Astrocyte of the cerebellum (primary cell): Measurements from ENCODE around the gene EIF4E1B.

Experiments used
- DNase-seq: peaks from one replicate; pipeline ENCODE4 v3.0.0-alpha.2; 2011; ENCODE audit warnings: low read depth
- H3K4me3 ChIP-seq: 2 replicates; pipeline ENCODE4 v1.5.1; 2011; ENCODE audit warnings: mild to moderate bottlenecking, low read depth, low read length, moderate library complexity
- in situ Hi-C: cut with HindIII; loops from 2 replicates; pipeline ENCODE4 v1.10.0; 2017; ENCODE audit warnings: low sequenced_read_pairs
- TF ChIP-seq, protein P1 (sequence below): IDR thresholded peaks from 2 replicates; pipeline ENCODE4 v1.5.1; 2012; ENCODE audit warnings: low read length, low read depth, moderate library complexity, mild to moderate bottlenecking; ENCODE audit errors: missing control alignments

The EIF4E1B gene

DNA sequence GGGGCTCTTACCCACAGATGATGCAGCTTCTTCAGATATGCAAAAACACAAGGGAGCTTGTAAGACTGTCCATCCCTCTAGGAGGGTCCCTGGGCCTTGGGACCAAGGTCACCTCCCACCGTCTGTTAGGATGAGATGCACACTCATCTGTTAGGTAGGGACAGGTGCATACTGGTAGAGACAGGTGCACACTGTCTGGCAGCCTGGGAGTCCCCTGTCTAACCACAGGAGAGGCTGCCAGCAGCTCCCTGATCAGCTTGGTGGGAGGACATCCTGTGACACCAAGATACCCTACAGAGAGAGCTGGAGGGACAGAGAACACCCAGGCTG, 30.0 kb downstream of the EIF4E1B start:
- in situ Hi-C loops: no loop called here
- TF ChIP-seq, protein P1, sequence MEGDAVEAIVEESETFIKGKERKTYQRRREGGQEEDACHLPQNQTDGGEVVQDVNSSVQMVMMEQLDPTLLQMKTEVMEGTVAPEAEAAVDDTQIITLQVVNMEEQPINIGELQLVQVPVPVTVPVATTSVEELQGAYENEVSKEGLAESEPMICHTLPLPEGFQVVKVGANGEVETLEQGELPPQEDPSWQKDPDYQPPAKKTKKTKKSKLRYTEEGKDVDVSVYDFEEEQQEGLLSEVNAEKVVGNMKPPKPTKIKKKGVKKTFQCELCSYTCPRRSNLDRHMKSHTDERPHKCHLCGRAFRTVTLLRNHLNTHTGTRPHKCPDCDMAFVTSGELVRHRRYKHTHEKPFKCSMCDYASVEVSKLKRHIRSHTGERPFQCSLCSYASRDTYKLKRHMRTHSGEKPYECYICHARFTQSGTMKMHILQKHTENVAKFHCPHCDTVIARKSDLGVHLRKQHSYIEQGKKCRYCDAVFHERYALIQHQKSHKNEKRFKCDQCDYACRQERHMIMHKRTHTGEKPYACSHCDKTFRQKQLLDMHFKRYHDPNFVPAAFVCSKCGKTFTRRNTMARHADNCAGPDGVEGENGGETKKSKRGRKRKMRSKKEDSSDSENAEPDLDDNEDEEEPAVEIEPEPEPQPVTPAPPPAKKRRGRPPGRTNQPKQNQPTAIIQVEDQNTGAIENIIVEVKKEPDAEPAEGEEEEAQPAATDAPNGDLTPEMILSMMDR: no peak

DNA sequence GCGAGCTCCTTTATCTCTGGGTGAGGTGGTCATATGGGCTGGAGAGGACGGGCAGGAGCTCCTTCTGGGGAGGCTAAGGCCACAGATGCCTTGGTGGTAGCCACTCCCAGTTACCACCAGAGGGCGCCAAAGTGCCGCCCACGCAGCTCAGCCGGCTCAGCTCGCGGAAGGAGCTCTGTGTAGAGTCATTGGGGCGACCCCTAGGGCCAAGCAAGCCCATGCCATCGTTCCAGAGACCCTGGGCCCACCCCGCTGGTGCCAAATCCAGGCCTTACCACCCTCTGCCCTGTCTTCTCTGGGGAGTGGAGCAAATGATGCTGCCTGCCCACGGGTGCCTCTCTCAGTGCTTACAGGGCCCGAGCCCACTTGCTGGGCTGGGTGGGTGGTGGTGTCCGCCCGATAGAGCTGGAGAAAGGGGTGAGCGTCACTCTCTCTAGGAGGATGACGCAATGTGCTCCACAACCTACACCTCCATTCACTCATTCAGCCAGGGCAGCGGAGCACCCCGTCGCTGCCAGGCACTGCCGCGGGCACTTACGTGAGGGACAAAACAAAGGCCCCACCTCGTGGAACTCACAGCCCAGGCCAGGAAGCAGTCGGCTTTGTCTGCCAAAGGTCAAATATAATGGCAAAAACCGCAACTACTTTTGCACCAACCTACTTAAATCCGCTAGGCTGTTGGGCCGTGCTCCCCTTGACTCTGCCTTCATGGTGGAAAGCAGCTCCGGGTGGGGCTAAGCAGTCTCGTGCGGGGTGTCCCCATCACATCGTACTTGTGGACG, 30.6 kb downstream of the EIF4E1B start:
- in situ Hi-C loops: no loop called here
- peak; percentile 42 for DNase-seq
- TF ChIP-seq, protein P1: peak; percentile 96
- no peak overlapping the region for H3K4me3 ChIP-seq

More for the DNA sequence above, 30.0 kb downstream of the EIF4E1B start:
- no peak overlapping the region for H3K4me3 ChIP-seq
- DNase-seq: no peak

DNA sequence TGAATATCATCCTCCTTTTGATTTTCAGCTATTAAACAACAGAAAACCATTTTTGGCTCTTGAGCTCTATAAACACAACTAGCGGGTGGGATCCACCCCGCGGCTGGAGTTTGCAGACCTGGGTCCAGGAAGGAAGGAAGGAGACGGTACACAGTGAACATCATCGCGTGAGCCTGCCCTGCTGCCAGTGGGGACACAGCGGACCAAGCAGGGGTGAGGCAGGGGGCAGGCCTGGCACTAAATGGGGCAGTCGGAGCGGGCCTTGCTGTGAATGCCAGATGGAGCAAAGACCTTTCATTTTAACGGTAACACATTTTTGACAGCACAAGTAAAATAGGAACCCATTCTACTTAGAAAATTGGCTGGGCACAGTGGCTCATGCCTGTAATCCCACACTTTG, 31.2 kb downstream of the EIF4E1B start:
- no peak overlapping the region for H3K4me3 ChIP-seq
- TF ChIP-seq, protein P1: no peak
- no peak for DNase-seq
- in situ Hi-C loops: no loop called here

DNA sequence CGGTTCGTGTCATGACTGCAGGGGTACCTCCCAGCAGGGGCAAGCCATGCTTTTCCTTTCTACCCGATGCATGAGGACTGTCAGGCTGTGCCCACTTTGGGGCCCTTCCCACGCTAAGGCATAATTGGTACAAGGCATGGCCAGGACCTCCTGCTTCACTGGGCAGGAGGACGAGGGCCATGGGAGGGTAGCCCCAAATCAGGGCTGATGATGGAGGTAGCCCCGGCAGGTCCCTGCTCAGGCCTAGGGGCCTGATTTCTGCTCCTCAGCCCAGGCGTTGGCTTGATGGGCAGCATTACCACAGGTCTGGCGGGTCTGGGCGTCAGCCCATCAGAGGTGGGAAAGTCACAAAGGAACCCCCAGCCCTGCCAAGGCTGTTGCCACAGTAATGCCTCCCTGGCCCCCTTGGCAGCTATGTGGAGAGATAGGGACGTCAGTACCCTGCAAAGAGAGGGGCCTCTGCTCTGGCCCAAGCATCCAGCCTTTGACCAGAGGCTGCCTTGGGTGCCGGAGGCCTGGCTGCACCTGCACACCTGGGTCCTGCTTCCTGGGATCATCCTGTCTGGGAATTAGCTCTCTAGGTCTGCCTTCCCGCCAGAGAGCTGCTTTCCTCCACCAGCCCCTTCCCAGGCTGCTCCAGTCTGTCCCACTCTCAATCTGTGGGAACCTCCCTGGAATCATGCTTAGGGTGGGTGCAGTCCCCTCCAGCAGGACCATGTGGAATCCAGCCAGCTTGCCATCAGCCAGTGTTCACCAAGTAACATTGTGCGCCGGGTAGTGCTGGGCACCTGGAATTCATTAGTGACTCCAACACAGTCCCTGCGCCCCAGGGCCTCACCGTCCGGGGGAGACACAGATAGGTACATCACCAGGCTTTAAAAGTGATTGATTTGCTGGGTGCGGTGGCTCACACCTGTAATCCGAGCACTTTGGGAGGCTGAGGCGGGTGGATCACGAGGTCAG, 32.2 kb downstream of the EIF4E1B start:
- TF ChIP-seq, protein P1: no peak
- in situ Hi-C loops: no loop called here
- no peak overlapping the region for H3K4me3 ChIP-seq
- no peak for DNase-seq

DNA sequence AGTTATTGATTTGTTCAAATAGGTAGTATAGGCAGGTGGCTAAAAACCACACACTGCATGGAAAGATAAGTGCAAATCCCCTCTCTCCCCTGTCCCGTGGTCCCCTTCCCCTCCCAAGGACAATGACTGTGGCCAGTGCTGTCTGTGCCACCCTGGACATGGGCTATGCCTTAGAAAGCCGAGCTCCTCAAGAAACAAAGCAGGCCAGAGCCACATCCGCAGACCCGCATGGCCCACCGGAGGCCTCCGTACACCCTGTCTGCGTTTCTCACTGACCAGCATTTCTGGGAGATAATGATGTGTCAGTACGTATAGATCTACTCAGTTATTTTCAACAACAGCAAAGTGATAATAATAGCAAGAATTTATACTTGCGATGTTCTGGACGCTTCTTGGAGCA, 33.1 kb downstream of the EIF4E1B start:
- in situ Hi-C loops: no loop called here
- no peak overlapping the region for H3K4me3 ChIP-seq
- DNase-seq: no peak
- TF ChIP-seq, protein P1: no peak

DNA sequence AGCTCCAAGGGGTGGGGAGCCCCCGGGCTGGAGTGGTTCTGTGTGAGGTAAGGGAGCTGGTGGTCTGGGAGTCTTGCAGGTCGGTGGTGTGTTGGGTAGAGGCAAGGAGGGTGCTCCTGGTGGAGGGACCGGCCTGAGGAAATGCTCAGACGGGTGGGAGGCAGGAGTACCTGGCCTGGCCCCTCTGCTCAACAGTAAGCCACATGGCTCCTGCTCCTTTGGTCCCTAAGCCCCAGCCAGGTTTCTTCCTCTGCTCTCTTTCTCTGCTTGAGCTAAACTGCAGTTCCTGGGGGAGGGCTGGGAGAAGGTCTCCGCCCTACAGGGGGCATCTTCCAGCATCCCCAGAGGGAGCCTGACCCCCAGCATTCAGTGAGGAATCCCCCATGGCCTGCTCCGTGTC, 34.0 kb downstream of the EIF4E1B start:
- TF ChIP-seq, protein P1: no peak
- in situ Hi-C loops: no loop called here
- no peak for DNase-seq
- H3K4me3 ChIP-seq: no peak overlapping the region
